Hepatocyte (in vitro differentiated cells): ENCODE data around the gene ADAMTSL4. TPM values are rescaled to one million over a fixed set of nuclear protein-coding genes. Genes with fewer than 3 reads are reported as not detected.
"Not testable (repeated sequence)": the region's sequence is repeated elsewhere in the genome, so short reads cannot be mapped to it uniquely, and the experiment has no call there.

Experiments used
- DNase-seq: peaks from one replicate; pipeline ENCODE4 v3.0.0-alpha.2; 2016; ENCODE audit warnings: low spot score
- H2AFZ ChIP-seq: fragments of 200-600 bp; sonication (generic); 2 replicates; pipeline ENCODE4 v1.6.0; 2016; ENCODE audit warnings: antibody characterized with exemption, mild to moderate bottlenecking
- H3K27ac ChIP-seq: fragments of 200-600 bp; sonication (generic); 2 replicates; pipeline ENCODE4 v1.5.1; 2016; ENCODE audit warnings: mild to moderate bottlenecking
- H3K27me3 ChIP-seq: fragments of 200-600 bp; sonication (generic); 2 replicates; pipeline ENCODE4 v1.6.1; 2016
- H3K36me3 ChIP-seq: fragments of 200-600 bp; sonication (generic); replicated peaks from 2 replicates; pipeline ENCODE4 v1.5.1; 2016; ENCODE audit warnings: low read depth; ENCODE audit not compliant: insufficient read depth
- H3K4me1 ChIP-seq: fragments of 200-600 bp; sonication (generic); 2 replicates; pipeline ENCODE4 v1.5.1; 2016; ENCODE audit warnings: mild to moderate bottlenecking, moderate library complexity; ENCODE audit not compliant: insufficient read depth
- H3K4me2 ChIP-seq: fragments of 200-600 bp; sonication (generic); 2 replicates; pipeline ENCODE4 v1.6.0; 2016
- H3K4me3 ChIP-seq: fragments of 200-600 bp; sonication (generic); 2 replicates; pipeline ENCODE4 v1.5.1; 2016; ENCODE audit warnings: mild to moderate bottlenecking
- H3K79me2 ChIP-seq: fragments of 200-600 bp; sonication (generic); 2 replicates; pipeline ENCODE4 v1.6.0; 2017; ENCODE audit warnings: mild to moderate bottlenecking
- H3K9me2 ChIP-seq: fragments of 200-600 bp; sonication (generic); replicated peaks from 2 replicates; pipeline ENCODE4 v1.6.0; 2017; ENCODE audit warnings: mild to moderate bottlenecking; ENCODE audit not compliant: insufficient read depth
- H3K9me3 ChIP-seq: fragments of 200-600 bp; sonication (generic); 2 replicates; pipeline ENCODE4 v1.5.1; 2016; ENCODE audit warnings: low read depth, mild to moderate bottlenecking
- H4K20me1 ChIP-seq: fragments of 200-600 bp; sonication (generic); 2 replicates; pipeline ENCODE4 v1.6.0; 2016; ENCODE audit warnings: mild to moderate bottlenecking; ENCODE audit not compliant: insufficient read depth, poor library complexity, severe bottlenecking
- CTCF ChIP-seq: fragments of 200-600 bp; sonication (generic); IDR thresholded peaks from 2 replicates; pipeline ENCODE4 v1.5.1; 2016; ENCODE audit warnings: antibody characterized with exemption, mild to moderate bottlenecking; ENCODE audit not compliant: poor library complexity
- EZH2 ChIP-seq: fragments of 200-600 bp; sonication (generic); IDR thresholded peaks from 2 replicates; pipeline ENCODE4 v1.6.1; 2016; ENCODE audit warnings: antibody characterized with exemption, mild to moderate bottlenecking, borderline replicate concordance
- EZH2phosphoT487 ChIP-seq: fragments of 200-600 bp; sonication (generic); IDR thresholded peaks from one replicate; pipeline ENCODE4 v1.6.1; 2018; ENCODE audit warnings: antibody characterized with exemption, mild to moderate bottlenecking, low read depth, moderate library complexity; ENCODE audit not compliant: unreplicated experiment, severe bottlenecking
- WGBS: methylation state at CpG from one replicate; pipeline ENCODE4 v1.1.6; 2016; ENCODE audit warnings: low lambda C conversion rate; ENCODE audit errors: missing lambda C conversion rate; 5-methylcytosine and 5-hydroxymethylcytosine counted together
- polyA plus RNA-seq: library from polyadenylated mRNA; unstranded; fragments of >200 nt; fragmentation: Nextera tagmentation; extraction: Ambion mirVana; gene quantifications from 2 replicates; pipeline ENCODE4 v1.2.1, GENCODE V29; 2016
- total RNA-seq: library from RNA; depleted of rRNA; stranded (reverse); fragments of >200 nt; gene quantifications from 2 replicates; pipeline ENCODE4 v1.2.3, GENCODE V29; 2014

Gene ADAMTSL4
- total and polyA plus RNA-seq, 2 experiments from 2014 or later, result 8.1 to 19.7 TPM

- no peak overlapping the region for H3K4me3 ChIP-seq
- H3K4me2 ChIP-seq, result no peak overlapping the region
- no peaks in the 10 kb centered on the region for H3K9me2 ChIP-seq
- H3K4me1 ChIP-seq, result peaks cover 7% of the 10 kb centered on the region
- TF ChIP-seq EZH2phosphoT487, result no peak
- TF ChIP-seq CTCF, result no peak
- no peak for TF ChIP-seq EZH2
- DNase-seq, result no peak
- 100% methylated on average over 2 of the region's 2 CpGs for WGBS
- no peak overlapping the region for H2AFZ ChIP-seq
- peaks cover 17% of the 10 kb centered on the region for H4K20me1 ChIP-seq
- no peaks in the 10 kb centered on the region for H3K27me3 ChIP-seq
- H3K36me3 ChIP-seq, result no peaks in the 10 kb centered on the region
- peaks cover 30% of the 10 kb centered on the region for H3K79me2 ChIP-seq
- H3K27ac ChIP-seq, result no peak overlapping the region
- H3K9me3 ChIP-seq, result no peaks in the 10 kb centered on the region
Observed at GRCh38 chr1:150582371-150582770, 33.2 kb downstream of the ADAMTSL4 start.

GRCh38 chr1:150596095-150596892 is 47.1 kb downstream of the ADAMTSL4 start:
- no peaks in the 10 kb centered on the region for H3K4me1 ChIP-seq
- no peaks in the 10 kb centered on the region for H3K9me3 ChIP-seq
- H3K27ac ChIP-seq, result no peak overlapping the region
- no peaks in the 10 kb centered on the region for H3K36me3 ChIP-seq
- H3K4me2 ChIP-seq, result no peak overlapping the region
- no peaks in the 10 kb centered on the region for H4K20me1 ChIP-seq
- WGBS, result 93% methylated on average over 7 of the region's 7 CpGs
- no peaks in the 10 kb centered on the region for H3K79me2 ChIP-seq
- H2AFZ ChIP-seq, result no peak overlapping the region
- H3K9me2 ChIP-seq, result no peaks in the 10 kb centered on the region
- no peak for TF ChIP-seq CTCF
- no peak for TF ChIP-seq EZH2
- TF ChIP-seq EZH2phosphoT487, result no peak
- DNase-seq, result no peak
- no peak overlapping the region for H3K4me3 ChIP-seq
- no peaks in the 10 kb centered on the region for H3K27me3 ChIP-seq

GRCh38 chr1:150596976-150597375 is 47.8 kb downstream of the ADAMTSL4 start:
- H2AFZ ChIP-seq, result no peak overlapping the region
- no peak for TF ChIP-seq CTCF
- TF ChIP-seq EZH2phosphoT487, result no peak
- TF ChIP-seq EZH2, result no peak
- no peaks in the 10 kb centered on the region for H3K9me2 ChIP-seq
- H4K20me1 ChIP-seq, result no peaks in the 10 kb centered on the region
- no peaks in the 10 kb centered on the region for H3K79me2 ChIP-seq
- H3K4me1 ChIP-seq, result no peaks in the 10 kb centered on the region
- no peak overlapping the region for H3K27ac ChIP-seq
- H3K36me3 ChIP-seq, result no peaks in the 10 kb centered on the region
- no peak for DNase-seq
- H3K4me3 ChIP-seq, result no peak overlapping the region
- WGBS, result 77% methylated on average over 3 of the region's 3 CpGs
- no peak overlapping the region for H3K4me2 ChIP-seq
- H3K9me3 ChIP-seq, result no peaks in the 10 kb centered on the region
- no peaks in the 10 kb centered on the region for H3K27me3 ChIP-seq

- H3K79me2 ChIP-seq, H3K9me3 ChIP-seq, DNase-seq, H3K27me3 ChIP-seq, H3K4me3 ChIP-seq, H3K4me1 ChIP-seq, H4K20me1 ChIP-seq, H3K9me2 ChIP-seq, H2AFZ ChIP-seq, H3K4me2 ChIP-seq, H3K36me3 ChIP-seq, H3K27ac ChIP-seq: not testable (repeated sequence)
- WGBS, result 75% methylated on average over 4 of the region's 4 CpGs
Observed at GRCh38 chr1:150598346-150598745, 49.1 kb downstream of the ADAMTSL4 start.
